Ovary (tissue), 9 donors: ENCODE measurements around the gene FOLR1. TPM values are rescaled to one million over a fixed set of nuclear protein-coding genes. Genes with fewer than 3 reads are reported as not detected.

ENCODE experiments used
- DNase-seq, 5 donors: peaks; one replicate each; pipeline ENCODE4 v3.0.0-alpha.2; 2019 to 2020
- H3K27ac ChIP-seq, 2 donors: fragments of 200-600 bp; one replicate each; pipeline versions ENCODE4 v1.5.1 to v1.8.0; 2019 to 2022
- H3K27me3 ChIP-seq: fragments of 200-600 bp; one replicate; pipeline ENCODE4 v1.8.0; 2022
- H3K36me3 ChIP-seq: fragments of 200-600 bp; sonication (generic); one replicate; pipeline ENCODE4 v1.5.1; 2019
- H3K4me1 ChIP-seq: one replicate; pipeline ENCODE4 v1.8.1; 2013; ENCODE audit warnings: mild to moderate bottlenecking, moderate library complexity; ENCODE audit not compliant: insufficient read depth
- H3K4me3 ChIP-seq: fragments of 200-600 bp; sonication (generic); one replicate; pipeline ENCODE4 v1.5.1; 2017
- H3K9me3 ChIP-seq, 2 donors: fragments of 200-600 bp in 1 of 2; sonication (generic) in 1 of 2; one replicate each; pipeline versions ENCODE4 v1.5.1 to v1.8.1; 2013 to 2019; ENCODE audit warnings: mild to moderate bottlenecking in 1 of 2, moderate library complexity in 1 of 2
- EP300 ChIP-seq: sonication (generic); formaldehyde crosslinking; IDR thresholded peaks from one replicate; pipeline ENCODE4 v1.6.1; 2017; ENCODE audit warnings: antibody characterized with exemption
- POLR2A ChIP-seq: fragments of 450-650 bp; IDR thresholded peaks from one replicate; pipeline ENCODE4 v1.6.1; 2017; ENCODE audit warnings: antibody characterized with exemption, mild to moderate bottlenecking, moderate library complexity
- WGBS, 3 donors: extraction: QIAGEN DNeasy Blood & Tissue Kit in 1 of 3; methylation state at CpG; one replicate each; pipeline versions ENCODE4 v1.1.5 to v1.1.7; 2013 to 2017; 5-methylcytosine and 5-hydroxymethylcytosine counted together
- intact Hi-C, 4 donors: fragments of 100-400 bp; cut with DNase I; formaldehyde crosslinking; loops; one replicate each; pipeline versions ENCODE4 v1.11.0 to v1.15.1; 2022 to 2023
- polyA plus RNA-seq, 2 donors: library from polyadenylated mRNA; stranded (reverse); fragments of 200-250 nt in 1 of 2; fragments of 350-450 nt in 1 of 2; fragmentation: Illumina TruSeq in 1 of 2; extraction: RNeasy Lipid Tissue Mini Kit (QIAGEN cat#74804) in 1 of 2; gene quantifications; one replicate each; pipeline ENCODE4 v1.2.3, GENCODE V29; 2013 to 2014
- total RNA-seq, 7 donors: library from RNA; depleted of rRNA in 2 of 7; stranded (reverse); fragments of >200 nt in 2 of 7; fragmentation: NEBNext Ultra II Directional in 3 of 7; extraction: Animal tissue kit (Norgen Biotek cat#: 25700) in 3 of 7; gene quantifications; one replicate each; pipeline versions ENCODE4 v1.1.0 to v1.2.4, GENCODE V29; 2016 to 2023
- TF ChIP-seq, protein P1 (sequence below), 3 donors: fragments of 450-650 bp in 2 of 3; fragments of 200-600 bp in 1 of 3; IDR thresholded peaks; one replicate each; pipeline versions ENCODE4 v1.5.1 to v1.8.0; 2016 to 2022; ENCODE audit warnings: antibody characterized with exemption in 3 of 3, mild to moderate bottlenecking in 1 of 3
- donor health status: DM: no; HTN: no; CAD: no; lungs with moderate emphysema.
- donor health status: DM: no; HTN: no; CAD: no.
- donor health status: Bipolar disorder and iron deficiency.
- donor health status: DM: yes; HTN: yes; CAD: no.
- donor health status: DM: no; HTN: no; CAD: no.
- donor health status: DM: yes; HTN: yes; CAD: no.

FOLR1 gene
- total and polyA plus RNA-seq, 9 donors, result 0.31 to 108 (median 4.3) TPM; not detected in 1

DNA sequence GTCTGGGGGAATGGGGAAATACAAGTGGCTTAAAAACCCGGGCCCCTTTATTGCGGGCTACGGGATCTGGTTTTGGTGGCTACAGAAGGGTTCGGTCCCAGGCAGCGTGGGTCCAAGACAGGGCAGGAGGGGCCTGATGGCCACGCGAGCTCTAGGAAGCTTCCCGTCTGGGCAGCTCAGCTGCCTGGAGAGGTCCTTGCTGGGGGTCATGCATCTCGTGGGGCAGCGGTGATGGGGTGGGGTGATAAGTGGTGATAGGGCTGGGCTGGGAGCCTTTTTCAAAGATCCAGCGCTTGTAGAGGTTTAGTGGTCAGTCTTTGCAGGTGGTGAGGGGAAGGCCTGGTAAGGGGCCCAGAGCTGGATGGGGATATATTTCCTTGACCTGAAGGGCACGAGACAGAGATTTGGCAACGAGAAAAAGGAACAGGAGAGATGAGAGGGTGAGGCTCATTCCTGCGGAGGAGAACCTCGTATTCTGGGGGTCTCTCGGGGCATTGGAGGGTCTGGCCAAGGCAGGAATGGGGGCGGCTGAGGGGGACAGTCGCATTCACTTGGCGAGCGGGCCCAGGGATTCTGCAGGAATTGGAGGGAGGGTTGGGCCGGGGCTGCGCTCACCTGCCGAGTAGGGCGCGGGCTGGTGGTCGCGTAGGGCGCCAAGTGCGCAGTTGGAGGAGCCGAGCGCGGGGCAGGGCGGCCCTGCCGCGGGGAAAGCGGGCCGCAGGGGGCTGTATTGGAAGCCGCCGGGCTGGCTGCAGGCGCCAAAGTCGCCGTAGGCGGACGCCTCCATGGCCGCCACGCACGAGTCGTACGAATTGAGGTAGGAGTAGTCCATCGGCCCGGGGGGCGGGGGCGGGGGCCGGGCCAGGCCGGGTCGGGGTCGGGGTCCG is 51.5 kb downstream of the FOLR1 start:
- H3K4me3 ChIP-seq, result no peak overlapping the region
- H3K27ac ChIP-seq, result no peak overlapping the region
- no peaks in the 10 kb centered on the region for H3K36me3 ChIP-seq
- TF ChIP-seq, protein P1, sequence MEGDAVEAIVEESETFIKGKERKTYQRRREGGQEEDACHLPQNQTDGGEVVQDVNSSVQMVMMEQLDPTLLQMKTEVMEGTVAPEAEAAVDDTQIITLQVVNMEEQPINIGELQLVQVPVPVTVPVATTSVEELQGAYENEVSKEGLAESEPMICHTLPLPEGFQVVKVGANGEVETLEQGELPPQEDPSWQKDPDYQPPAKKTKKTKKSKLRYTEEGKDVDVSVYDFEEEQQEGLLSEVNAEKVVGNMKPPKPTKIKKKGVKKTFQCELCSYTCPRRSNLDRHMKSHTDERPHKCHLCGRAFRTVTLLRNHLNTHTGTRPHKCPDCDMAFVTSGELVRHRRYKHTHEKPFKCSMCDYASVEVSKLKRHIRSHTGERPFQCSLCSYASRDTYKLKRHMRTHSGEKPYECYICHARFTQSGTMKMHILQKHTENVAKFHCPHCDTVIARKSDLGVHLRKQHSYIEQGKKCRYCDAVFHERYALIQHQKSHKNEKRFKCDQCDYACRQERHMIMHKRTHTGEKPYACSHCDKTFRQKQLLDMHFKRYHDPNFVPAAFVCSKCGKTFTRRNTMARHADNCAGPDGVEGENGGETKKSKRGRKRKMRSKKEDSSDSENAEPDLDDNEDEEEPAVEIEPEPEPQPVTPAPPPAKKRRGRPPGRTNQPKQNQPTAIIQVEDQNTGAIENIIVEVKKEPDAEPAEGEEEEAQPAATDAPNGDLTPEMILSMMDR (IDR thresholded peaks at IDR 0.05), result no peak
- TF ChIP-seq EP300 (no peak), POLR2A (no peak)
- no peak for DNase-seq
- H3K4me1 ChIP-seq, result peaks cover 11% of the 10 kb centered on the region
- peaks cover 12% of the 10 kb centered on the region for H3K27me3 ChIP-seq
- WGBS, 3 donors, result 16 to 44% (median 26%) methylated on average over 27 to 58 of the region's 58 CpGs
- intact Hi-C loops, result loop anchor here in 1 of 4 donors (10.0 kb wide), 1 partner anchor 239 kb away; no protein-coding TSS in a partner anchor
- H3K9me3 ChIP-seq, result no peaks in the 10 kb centered on the region

DNA sequence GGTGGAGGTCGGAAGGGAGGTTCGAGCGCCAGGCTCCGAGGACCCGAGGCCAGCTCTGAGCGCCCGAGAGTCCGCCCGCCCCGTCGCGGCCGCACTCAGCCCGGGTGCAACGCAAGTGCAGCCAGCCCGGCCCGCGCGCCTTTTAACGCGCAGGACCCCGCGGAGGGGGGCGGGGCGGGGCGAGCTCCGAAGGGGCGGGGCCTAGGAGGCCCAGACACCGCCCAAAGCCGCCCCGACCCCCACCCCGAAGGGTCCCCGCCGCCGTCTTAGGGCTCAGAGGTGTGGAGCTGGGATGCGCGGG is 52.1 kb downstream of the FOLR1 start, which contains the start of gene PHOX2A:
PHOX2A (minus strand) TSS at position 117 of the 301 bp plus-strand sequence. CDS start 172 bp downstream, outside the sequence.
- Histone ChIP-seq H3K4me3 (no peak within 1 kb of the TSS), H3K36me3 (no peaks in the 10 kb centered on the region), H3K9me3 (no peaks in the 10 kb centered on the region), H3K27me3 (peaks cover 12% of the 10 kb centered on the region), H3K27ac (no peak within 1 kb of the TSS), H3K4me1 (peaks cover 11% of the 10 kb centered on the region)
- TF ChIP-seq EP300 (no peak), POLR2A (no peak)
- TF ChIP-seq, protein P1 (IDR thresholded peaks at IDR 0.05), result no peak
- intact Hi-C loops, result loop anchor here in 1 of 4 donors (10.0 kb wide), 1 partner anchor 239 kb away; no protein-coding TSS in a partner anchor
- WGBS, 3 donors, result 0 to 3% (median 1%) methylated on average over 5 to 37 of the region's 37 CpGs
- DNase-seq, result peak in 1 of 5 donors; percentile 19

DNA sequence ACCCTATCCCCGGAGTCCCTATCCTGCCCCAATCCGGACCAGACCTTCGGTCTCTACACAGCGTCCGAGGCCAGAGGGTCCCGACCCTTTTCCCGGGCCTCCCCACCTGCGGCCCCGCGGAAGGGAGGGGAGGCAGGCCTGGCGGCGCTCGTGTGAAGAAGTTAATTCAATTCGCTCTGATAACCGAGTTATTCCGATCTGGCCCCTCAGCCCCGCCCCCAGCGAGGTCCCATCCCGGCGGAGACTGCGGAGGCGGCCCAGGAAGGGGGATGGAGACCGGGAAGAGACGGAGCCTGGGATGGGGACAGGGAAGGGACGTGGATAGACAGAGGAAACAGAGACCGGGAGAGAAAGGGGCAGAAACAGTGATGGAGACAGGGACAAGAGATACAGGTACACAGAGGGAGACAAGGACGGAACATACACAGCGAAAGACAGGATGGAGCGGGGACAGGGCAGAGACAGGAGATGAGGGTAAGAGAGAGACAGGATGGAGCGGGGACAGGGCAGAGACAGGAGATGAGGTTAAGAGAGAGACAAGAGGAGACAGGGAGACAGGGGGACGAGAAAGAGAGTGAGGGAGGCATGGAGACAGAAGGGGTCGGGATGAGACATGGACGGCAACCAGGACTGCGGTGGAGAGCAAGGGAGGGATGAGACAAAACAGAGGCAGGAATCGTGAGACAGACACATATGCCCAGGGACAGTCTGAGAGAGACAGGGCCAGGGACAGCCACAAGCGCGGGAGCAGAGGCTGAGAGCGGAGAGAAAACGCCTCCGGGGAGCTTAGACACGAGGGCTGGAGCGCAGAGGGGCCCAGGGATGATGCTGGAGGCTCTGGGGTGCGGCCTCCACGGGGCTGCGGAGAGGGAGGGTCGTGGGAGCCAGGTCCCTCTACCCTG is 52.7 kb downstream of the FOLR1 start:
- H3K36me3 ChIP-seq, result no peaks in the 10 kb centered on the region
- DNase-seq, result peak in 1 of 5 donors; percentile 21
- intact Hi-C loops, result loop anchor here in 1 of 4 donors (10.0 kb wide), 1 partner anchor 240 kb away; no protein-coding TSS in a partner anchor
- H3K4me3 ChIP-seq, result no peak overlapping the region
- TF ChIP-seq, protein P1 (IDR thresholded peaks at IDR 0.05), result no peak
- TF ChIP-seq EP300 (no peak), POLR2A (no peak)
- peaks cover 12% of the 10 kb centered on the region for H3K27me3 ChIP-seq
- H3K27ac ChIP-seq, result no peak overlapping the region
- no peaks in the 10 kb centered on the region for H3K9me3 ChIP-seq
- 5 to 6% (median 5%) methylated on average over 44 to 46 of the region's 46 CpGs for WGBS, 3 donors
- H3K4me1 ChIP-seq, result peaks cover 7% of the 10 kb centered on the region

DNA sequence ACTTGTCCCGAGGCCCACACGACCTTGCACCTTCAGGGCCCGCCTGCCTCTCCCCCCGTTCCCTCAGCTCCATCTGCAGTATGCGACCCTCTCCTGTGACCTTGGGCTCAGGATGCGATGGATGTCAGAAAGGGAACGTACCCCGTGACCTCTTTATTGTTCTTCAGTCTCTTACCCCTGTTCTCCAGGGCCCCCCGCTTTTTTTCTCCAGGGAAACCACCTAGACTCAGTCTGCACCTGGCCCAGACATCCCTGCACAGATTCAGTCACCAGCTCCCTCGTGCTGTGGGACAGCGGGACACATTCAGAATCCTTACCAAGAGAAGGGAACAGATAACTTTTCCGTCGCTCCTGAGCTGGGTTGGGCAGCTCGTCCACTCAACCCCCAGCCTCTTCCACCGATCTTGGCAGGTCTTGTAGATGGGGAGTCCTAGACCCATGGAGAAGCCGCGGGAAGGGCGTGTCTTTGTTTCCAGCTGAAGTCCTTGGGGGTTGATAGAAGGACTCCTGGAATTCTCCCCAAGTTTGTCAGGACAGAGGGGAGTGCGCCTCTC is 53.4 kb downstream of the FOLR1 start:
- no peaks in the 10 kb centered on the region for H3K9me3 ChIP-seq
- peaks cover 5% of the 10 kb centered on the region for H3K4me1 ChIP-seq
- H3K27me3 ChIP-seq, result peaks cover 12% of the 10 kb centered on the region
- 8 to 11% (median 10%) methylated on average over 19 of the region's 19 CpGs for whole genome bisulfite sequencing, 3 donors
- no peak overlapping the region for H3K4me3 ChIP-seq
- H3K36me3 ChIP-seq, result no peaks in the 10 kb centered on the region
- no peak for TF ChIP-seq POLR2A
- no peak for TF ChIP-seq EP300
- TF ChIP-seq, protein P1 (IDR thresholded peaks at IDR 0.05), result no peak
- DNase-seq, result no peak
- no peak overlapping the region for H3K27ac ChIP-seq
- intact Hi-C loops, result loop anchor here in 1 of 4 donors (10.0 kb wide), 1 partner anchor 241 kb away; no protein-coding TSS in a partner anchor
